GM21529 (cell line): ENCODE data around the gene BOLA1.
A peak's percentile ranks its signal among the peaks of the same experiment; 100 is the strongest.
"Not testable (repeated sequence)": the region's sequence is repeated elsewhere in the genome, so short reads cannot be mapped to it uniquely, and the experiment has no call there.

ENCODE experiments used
- ATAC-seq: cut with Tn5 transposase; IDR thresholded peaks from one replicate; pipeline ENCODE4 v1.9.1; 2021; ENCODE audit not compliant: unreplicated experiment

BOLA1 gene

DNA sequence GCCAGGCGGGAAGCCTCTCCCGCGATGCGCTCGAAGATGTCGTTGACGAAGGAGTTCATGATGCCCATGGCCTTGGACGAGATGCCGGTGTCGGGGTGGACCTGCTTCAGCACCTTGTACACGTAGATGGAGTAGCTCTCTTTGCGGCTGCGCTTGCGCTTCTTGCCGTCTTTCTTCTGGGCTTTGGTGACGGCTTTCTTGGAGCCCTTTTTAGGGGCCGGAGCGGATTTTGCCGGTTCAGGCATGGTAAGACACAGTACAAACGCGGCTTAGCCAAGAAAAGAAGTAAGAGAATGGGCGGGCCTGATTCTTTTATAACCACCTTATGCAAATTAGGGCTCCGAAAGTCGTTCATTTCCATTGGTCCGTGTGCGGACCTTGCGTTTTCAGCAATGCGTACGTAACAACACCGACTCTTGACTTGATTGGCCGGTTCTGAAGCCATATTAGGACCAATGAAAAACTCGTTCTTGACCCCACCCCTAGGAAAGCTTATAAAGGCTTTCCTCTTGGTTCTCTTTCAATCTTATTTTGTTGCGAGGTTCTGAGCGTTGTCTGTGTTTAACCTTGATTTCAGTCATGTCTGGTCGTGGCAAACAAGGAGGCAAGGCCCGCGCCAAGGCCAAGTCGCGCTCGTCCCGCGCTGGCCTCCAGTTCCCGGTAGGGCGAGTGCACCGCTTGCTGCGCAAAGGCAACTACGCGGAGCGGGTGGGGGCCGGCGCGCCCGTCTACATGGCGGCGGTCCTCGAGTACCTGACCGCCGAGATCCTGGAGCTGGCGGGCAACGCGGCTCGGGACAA, 12.8 kb upstream of the BOLA1 start:
- ATAC-seq, result peak; percentile 60

DNA sequence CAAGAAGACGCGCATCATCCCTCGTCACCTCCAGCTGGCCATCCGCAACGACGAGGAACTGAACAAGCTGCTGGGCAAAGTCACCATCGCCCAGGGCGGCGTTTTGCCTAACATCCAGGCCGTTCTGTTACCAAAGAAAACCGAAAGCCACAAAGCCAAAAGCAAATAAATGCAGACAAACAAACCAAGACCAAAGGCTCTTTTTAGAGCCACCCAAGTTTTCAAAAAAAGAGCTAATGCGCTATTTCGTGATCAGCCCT, 12.2 kb upstream of the BOLA1 start:
- not testable (repeated sequence) for ATAC-seq

DNA sequence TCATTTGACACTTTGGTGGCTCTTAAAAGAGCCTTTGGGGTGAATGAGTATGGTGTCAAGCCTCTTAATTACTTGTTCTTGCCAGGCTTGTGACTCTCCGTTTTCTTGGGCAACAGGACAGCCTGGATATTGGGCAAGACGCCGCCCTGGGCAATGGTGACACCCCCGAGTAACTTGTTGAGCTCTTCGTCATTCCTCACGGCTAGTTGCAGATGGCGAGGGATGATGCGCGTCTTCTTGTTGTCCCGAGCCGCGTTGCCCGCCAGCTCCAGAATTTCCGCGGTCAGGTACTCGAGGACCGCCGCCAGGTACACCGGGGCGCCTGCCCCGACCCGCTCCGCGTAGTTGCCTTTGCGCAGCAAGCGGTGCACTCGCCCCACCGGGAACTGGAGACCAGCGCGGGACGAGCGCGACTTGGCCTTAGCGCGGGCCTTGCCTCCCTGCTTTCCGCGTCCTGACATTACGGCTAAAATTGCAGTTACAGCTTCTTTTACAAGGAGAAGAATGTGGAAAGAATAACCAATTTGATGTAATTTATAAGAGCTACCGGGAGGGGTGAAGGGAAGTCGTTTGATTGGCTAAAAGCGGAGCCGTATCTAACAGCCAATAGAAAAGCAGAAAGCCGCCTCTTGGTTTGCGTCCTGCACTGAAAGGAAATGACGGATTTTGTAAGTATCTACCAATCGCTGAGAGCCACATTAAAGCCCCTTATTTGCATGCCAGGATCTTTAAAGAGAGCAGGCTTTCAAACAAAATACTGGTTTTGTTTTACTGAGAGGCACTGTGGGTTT, 11.7 kb upstream of the BOLA1 start:
- ATAC-seq, result peak; percentile 44

DNA sequence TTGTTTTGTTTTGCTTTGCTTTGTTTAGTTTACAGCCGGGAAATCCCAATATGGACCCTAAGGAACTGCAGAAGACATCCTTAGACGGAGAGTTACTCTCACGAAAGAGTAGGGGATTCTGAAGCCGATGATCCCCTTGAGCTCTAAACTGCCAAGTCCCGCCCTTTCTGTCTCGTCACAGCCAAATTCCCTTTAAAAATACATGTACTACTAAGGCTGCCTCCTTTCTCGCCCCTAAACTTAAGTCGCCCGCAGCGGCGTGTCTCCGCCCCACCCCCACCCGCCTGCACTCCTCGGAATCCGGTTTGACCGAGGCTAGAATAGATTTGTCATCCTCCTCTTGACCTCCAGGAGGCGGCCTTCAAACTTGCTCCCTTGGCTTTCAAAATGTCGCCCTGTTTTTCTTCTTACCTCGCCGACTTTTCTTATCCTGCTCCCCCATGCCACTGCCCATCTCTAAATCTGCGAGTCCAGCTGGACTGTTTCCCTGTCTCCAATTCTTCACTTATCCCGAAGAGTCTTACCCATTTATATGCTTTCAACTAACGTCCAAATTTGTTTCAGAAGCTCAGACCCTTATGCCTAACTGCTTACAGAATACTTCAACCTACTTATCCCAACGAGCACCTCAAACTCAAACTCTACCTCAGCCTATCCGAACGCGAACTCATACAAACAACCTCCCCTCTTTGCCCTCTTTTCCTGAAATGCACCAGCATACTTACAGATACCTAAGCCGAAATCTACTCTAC, 10.9 kb upstream of the BOLA1 start:
- ATAC-seq, result peak; percentile 19

DNA sequence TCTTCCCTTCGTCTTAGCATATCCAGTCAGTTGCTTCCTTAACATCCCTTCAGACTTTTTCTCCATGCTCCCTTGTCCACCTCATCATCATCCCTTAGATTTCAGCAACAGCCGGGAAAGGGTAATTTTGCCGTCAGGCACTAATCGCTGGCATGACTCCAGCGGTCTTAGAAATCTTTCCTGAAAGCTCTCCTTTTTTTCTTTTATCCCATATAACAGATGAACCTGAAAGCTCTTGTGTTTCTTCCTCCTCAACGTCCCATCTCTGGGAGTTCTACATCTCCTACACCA, 10.4 kb upstream of the BOLA1 start:
- ATAC-seq, result no peak

DNA sequence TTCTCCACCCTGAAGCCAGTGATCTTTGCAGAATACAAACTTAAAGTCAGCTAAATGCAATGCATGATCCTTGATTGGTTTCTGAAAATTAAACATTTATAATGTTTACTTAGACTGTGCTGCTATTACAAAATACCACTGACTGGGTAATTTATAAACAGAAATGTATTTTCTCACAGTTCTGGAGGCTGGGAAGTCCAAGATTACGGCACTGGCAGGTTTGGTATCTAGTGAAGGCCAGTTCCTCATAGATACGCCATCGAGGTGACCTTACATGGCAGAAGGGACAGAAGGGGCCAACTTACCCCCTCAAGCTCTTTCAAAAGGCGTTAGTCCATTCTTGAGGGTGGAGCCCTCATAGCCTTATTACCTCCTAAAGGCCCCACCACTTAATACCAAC, 2.8 kb upstream of the BOLA1 start:
- no peak for ATAC-seq

DNA sequence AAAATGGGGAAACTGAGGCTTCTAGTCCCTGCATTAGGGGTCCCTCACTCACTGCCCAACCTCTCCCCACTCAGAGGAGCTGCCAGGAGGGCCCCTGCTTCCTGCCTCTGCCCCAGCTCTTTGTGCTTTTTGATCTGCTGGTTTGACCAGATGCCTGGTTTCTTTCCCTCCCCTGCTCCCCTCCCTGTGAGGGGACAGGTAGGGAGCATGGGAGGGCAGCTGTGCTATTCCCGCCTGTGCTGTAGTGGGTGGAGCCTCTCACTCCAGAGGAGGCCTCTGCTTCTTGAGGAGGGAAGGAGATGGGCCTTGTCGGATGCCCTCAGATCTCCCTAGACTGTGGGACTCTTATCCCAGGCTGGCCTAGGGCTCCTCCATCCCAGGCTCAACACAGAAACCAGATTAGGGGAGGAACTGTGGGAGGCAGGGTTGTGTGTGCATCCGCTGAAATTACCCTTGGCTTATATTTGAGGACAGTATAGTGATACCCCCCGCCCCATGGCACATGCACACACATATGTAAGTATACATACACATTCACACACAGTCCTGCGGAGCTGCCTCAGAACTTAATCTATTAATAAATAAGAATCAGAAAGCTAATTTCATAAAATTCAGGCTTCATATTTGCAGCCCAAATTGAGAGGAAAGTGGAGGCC, 4.6 kb downstream of the BOLA1 start:
- no peak for ATAC-seq

DNA sequence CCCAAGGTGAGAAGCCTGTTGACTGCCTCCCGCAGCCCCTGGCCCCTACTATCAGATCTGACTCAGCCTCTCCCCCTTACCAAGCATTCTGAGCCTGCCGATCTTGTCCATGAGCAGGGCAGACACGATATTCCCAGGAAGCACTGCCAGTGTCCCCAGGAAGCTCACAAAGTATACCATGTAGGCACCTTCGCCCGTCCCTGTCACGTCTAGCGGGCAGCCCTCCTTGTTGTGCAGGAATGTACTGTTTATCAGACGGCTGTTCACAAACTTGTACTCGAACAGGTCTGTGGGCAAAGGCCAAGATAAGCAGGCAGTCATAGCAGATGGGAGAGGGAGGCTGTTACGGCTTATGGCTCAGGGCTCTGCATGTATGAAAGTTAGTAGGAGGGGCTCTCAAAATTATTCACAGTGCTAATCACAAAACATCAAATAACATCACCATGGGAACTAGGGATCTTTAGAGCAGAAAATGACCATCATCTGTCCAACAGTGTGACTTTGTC, 7.3 kb downstream of the BOLA1 start:
- ATAC-seq, result no peak

DNA sequence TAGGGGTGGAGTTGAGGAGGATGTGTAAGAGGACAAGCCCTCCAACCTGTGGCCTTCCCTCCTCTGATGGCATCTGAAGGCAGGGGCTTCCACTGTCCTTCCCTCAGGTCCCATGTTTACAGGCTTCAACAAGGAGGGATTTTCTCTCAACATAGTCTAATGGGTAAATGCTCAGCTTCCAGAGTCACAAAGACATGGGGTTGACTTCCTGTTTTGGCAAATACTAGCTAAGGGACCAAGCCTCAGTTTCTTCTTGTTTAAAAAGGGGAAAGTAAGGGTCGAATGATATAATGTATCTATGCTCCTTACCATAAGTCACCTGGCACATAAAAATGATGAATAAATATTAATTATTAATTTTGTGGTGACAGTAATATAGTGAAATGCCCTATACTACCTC, 15.2 kb downstream of the BOLA1 start:
- no peak for ATAC-seq

DNA sequence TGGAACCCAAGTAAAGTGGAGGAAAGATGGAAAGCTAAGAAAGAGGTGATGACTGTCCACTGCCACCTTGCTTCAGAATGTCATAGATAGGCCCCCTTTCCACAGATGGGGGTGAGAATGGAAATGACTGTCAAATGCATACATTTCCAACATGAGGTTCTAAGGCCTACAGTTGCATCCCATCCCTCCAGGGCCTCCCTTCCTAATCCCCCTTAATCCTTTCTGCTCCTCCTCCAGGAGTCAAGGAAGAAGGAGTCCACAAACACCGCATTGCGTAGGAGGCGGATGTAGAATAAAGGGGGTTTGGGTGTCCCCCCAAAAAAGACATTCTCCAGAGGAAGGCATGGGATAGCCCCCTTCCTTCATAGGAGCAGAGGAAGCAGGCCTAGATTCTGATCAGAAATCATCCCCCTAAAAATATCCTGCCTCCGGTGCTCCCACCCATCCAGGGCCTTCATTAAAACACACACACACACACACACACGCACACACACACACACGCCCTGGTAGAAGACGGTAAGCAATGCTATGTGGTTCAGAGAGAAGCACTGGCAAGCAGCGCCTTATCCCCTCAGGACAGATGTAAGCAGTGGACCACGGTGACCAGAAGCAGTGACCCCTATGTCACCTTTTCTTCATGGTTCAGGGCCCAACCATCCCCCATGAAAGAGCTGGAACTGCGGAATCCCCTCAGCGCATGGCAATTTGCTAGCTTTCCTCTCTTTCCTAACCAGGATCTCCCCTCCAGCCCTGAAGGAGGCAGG, 16.2 kb downstream of the BOLA1 start:
- no peak for ATAC-seq

DNA sequence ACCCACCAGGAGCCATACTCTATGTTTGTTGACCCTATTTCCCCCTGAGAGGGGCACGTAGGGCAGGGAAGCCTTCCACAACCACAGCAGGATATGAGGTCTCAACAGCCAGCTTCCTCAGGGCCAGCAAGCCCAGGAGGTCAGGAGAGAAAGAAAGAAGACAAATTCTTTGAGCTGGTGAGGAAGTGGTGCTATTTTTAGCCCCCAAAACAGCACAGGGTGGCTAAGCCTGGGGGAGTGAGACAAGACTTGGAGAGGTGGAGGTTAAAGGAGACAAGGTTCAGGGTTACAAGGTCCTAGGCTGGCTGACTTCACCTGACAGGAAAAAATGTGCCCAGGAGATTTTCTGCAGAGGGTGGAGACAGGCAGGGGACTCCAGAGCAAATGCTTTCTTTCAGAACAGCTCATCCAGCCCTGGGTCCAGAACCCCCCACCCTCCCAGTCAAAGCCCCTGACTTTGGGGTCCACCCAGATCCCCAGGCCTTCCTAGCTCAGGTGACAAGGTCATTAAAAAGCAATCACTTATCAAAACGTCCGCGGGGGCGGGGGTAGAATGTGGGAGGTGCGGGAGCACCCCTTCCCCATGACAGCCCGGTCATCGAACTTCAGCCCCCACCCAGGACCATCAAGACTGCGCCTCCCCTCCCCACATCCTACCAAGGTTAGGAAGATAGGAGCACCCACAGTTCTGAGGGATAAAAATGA, 17.0 kb downstream of the BOLA1 start:
- ATAC-seq, result no peak

DNA sequence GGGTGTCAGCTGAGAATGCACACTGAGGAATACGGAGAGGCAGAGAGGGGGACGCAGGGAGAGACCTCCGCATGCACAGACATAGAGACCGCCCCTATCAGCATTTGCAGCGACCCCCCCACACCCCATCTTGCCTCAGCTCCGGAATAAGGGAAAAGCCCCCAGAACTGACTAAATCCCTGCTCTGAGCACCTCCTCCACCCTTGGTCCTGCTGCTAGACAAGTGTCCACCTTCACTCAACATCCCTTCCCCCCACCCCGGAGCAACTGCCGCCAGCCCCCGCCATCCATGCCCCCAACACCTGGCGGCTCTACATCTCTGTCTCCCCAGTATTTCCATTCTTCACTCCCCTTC, 17.5 kb downstream of the BOLA1 start:
- ATAC-seq, result no peak

DNA sequence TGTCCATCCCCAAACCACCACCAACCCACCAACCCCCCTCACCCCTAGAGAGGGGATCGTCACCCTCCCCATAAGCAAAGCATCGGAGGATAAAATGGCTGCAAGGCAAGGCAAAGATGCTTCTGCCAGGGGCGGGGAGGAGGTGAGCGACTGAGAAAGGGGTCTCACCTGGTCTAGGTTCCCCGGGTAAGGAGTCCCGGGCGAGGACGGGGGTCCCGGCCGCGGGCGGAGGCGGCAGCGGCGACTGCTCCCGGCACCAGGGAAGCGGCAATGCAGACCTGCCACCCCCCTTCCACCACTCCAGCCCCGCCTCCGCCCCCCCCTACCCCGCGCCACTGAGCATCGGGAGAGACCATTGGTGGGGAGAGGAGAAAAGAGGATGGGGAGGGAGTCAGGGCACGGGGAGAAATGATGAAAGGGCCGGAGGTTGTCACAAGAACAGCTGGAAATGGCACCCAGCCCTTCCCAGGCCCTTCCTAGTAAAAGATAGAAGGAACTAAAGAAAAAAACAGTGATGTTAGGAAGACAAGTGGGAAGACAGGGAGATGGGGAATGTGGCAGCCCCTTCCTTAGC, 18.3 kb downstream of the BOLA1 start, which contains the start of gene SV2A:
Gene SV2A (minus strand): TSS at position 274 of the 574 bp plus-strand sequence. CDS start 4,004 bp downstream, outside the sequence.
- no peak for ATAC-seq

DNA sequence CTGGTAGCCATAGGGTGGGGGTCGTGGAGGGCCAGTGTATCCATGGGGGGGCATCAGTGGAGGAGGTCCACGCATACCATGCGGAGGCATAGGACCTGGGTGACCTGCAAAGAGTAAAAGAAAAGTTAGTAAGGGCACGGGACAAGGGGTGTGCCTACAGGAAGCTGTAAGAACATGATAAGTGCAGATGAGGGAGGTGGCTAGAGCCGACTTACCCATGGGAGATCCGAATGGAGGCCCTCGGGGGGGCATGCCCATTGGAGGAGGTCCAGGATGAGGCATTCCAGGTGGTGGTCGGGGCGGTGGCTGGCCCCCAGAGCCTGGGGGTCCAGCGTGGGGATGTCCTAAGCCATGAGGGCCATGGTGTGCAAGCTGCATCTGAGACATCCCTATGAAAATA, 24.3 kb downstream of the BOLA1 start:
- no peak for ATAC-seq

DNA sequence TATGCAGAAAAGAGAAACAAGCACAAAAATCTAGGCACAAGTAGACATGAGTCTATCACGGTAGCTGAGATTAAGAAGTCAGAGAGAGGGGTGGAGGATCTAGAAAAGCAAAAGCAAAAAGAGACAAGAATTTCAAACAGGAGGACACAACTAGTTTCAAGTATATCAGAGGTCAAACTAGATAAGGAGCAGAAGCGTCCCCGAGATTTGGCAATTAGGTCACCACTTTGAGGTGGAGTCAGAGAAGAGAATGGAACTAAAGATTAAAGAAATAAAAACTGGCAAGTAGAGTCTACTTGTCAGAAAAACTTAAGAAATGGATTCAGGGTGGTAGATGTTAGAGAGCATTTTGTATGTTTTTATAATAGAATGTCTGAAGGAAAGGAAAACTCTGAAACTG, 26.0 kb downstream of the BOLA1 start:
- no peak for ATAC-seq

DNA sequence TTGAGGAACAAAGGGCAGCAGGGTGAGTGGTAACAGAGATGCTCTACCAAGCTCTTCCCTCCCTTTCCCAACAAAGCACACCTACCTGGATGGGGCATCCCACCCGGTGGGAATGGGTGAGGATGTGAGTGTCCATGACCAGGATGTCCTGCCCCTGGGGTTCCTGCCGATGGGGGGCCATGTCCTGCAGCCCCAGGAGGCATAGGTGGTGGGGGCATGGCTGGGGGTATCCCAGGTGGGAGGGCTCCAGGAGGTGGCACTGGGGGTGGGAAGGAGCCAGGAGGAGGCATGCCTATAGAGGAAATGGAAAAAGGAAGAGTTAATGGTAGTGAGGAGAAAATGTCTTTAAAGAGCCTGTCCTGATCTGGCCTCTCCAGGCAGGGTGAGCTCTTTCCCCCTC, 26.4 kb downstream of the BOLA1 start:
- ATAC-seq, result no peak

DNA sequence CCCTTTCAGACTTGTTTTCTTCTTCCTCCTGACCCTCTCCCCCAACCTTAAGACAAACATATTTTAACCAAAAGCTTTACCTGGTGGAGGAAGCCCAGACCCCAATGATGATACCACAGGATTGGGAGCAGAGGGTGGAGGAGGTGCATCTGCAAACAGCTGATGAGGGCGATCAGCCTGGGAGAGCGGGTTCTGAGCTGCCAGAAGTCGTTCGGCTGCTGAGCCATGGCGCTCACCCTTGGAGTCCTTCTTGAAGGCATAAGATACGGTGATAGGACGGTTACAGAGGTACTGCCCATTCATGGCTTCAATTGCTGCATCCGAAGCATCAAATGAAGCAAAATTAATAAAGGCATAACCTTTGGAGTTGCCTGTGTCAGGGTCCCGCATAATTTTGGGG, 26.9 kb downstream of the BOLA1 start:
- ATAC-seq, result no peak

DNA sequence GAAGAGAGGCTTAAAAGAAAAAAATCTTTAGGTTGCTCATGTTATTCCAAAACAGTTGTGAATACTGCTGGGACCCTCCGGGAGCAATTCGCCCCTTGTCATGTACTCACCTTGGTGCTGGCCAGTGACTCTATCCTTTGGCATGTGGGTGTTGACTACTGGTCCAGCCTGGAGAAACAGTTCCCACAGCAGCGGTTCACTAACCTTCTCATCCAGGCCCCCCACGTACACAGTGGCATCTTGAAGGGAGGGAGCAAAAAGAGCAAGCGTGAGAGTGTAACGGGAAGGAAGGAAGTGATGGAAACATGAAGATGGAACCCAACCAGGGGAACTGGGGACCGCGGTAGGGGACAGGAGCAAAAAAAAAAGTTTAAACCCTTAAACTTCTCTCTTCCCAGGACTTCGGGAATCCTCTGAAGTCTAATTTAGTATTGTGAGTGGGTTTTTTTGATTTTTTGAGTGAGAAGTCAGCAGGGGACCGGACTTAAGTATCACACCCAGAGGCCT, 27.7 kb downstream of the BOLA1 start:
- no peak for ATAC-seq

DNA sequence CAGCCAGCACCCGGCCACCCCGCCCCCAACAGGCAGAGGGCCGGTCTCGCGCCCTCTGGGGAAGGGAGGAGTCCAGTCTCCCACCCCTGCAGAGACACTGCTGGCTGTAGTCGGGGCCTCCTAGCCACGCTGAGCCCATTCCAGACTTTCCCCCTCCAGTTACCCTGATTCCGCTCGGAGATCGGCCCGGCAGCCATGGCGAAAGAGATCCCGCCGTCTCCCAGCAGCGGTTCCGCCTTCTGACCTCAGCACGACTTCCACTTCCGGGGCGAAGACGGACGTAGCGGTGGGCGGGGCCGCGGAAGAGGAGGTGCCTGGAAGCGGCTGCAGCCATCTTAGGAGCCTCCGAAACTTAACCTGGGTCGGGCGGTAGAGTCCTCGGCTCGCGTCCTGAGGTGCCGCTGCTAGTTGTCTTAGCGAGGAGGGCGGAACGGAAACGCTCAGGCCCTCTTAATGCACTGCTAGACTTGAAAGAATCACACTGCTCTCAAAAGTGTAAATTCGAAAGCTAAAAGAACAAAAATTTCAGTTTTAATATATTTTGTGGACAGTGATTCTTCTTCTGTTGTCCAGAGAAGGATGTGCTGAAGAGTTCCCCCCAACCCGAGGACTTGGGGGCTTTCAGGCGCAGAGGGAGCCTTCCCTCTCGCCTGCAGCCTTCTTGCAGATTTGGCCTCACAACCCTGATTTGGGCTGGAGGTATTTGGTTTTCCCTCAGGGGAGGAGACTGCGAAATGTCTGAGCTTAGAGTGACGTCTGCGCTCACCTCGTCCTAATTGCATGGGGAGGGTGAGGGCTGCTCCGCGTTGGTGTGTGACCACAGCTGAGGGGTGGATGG, 28.4 kb downstream of the BOLA1 start, which contains the start of gene SF3B4:
Gene SF3B4 (minus strand): TSS at position 241 of the 838 bp plus-strand sequence. CDS start 44 bp downstream, at position 197.
- ATAC-seq, result peak; percentile 94
